ENCODE results near the gene SIPA1L3. TPM values are rescaled to one million over a fixed set of nuclear protein-coding genes. Genes with fewer than 3 reads are reported as not detected.

SIPA1L3 gene
- total and polyA plus RNA-seq, 9 of the 15 experiments (the other 6 are each of a cell fraction or from before 2014, with no cell fraction given), result 0.01 to 6.1 (median 2.5) TPM

DNA sequence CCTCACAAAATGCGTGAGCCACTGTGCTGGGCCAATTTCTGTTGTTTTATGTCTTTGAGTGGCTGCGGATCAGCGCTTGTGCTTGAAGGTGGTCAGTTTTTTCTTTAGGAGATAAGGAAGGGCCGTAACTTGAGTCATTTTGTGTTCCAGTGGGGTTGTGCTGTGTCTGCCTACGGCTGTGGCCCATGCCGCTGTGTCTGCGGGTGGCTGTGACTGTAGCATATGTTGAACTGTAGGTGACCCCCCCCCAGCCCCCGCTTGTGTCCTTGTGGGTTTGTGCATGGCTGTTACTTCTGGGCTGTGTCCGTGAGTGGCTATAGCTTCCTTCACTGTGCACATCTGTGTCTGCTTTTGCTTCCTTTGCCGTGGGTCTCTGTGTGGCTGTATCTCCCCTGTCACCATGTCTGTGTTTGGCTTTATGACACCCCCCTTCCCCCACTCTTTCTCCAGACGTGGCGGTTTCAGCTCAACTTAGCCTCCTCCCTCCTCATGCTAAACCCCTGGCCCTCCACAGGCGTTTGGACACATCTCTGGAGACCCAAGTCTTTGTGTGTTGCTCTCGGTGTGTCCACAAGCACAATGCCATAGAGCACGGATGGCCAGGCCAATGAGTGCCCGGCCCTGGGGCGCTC lies 348.5 kb downstream of the SIPA1L3 start (continued):
- TF ChIP-seq HMBOX1 (IDR thresholded peaks at IDR 0.05) (no peak), TCF7 (IDR thresholded peaks at IDR 0.05; ENCODE audit: borderline replicate concordance) (no peak), GABPB1 (CRISPR knock-in tag; IDR thresholded peaks at IDR 0.05) (no peak), ZFPM2 (CRISPR knock-in tag; IDR thresholded peaks at IDR 0.05) (no peak), ZNF780A (CRISPR knock-in tag; IDR thresholded peaks at IDR 0.05) (no peak), ZBTB7A (IDR thresholded peaks at IDR 0.05; ENCODE audit: borderline replicate concordance, control insufficient read depth, low read depth, low read length) (peak; percentile 47; the same call in 1 of the 2 replicates), EP400 (IDR thresholded peaks at IDR 0.05) (peak; percentile 40), ZNF316 (IDR thresholded peaks at IDR 0.05) (no peak), HMGN3 (IDR thresholded peaks at IDR 0.05; ENCODE audit: borderline replicate concordance, extremely low read depth, insufficient read length, low read depth, low read length) (no peak), SRF (CRISPR knock-in tag; IDR thresholded peaks at IDR 0.05) (no peak), ZNF23 (CRISPR knock-in tag; IDR thresholded peaks at IDR 0.05) (no peak), ZHX1 (conservative IDR thresholded peaks at IDR 0.05; ENCODE audit: low read length) (no peak), ZNF239 (CRISPR knock-in tag; IDR thresholded peaks at IDR 0.05) (no peak), HSF4 (CRISPR knock-in tag; IDR thresholded peaks at IDR 0.05; ENCODE audit: borderline replicate concordance) (no peak), BRD4 (IDR thresholded peaks at IDR 0.05) (no peak), ZNF197 (CRISPR knock-in tag; IDR thresholded peaks at IDR 0.05; ENCODE audit: low read depth) (no peak)
- TF ChIP-seq, protein P1, sequence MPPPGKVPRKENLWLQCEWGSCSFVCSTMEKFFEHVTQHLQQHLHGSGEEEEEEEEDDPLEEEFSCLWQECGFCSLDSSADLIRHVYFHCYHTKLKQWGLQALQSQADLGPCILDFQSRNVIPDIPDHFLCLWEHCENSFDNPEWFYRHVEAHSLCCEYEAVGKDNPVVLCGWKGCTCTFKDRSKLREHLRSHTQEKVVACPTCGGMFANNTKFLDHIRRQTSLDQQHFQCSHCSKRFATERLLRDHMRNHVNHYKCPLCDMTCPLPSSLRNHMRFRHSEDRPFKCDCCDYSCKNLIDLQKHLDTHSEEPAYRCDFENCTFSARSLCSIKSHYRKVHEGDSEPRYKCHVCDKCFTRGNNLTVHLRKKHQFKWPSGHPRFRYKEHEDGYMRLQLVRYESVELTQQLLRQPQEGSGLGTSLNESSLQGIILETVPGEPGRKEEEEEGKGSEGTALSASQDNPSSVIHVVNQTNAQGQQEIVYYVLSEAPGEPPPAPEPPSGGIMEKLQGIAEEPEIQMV (tag; conservative IDR thresholded peaks at IDR 0.05; ENCODE audit: low read depth), result no peak
- TF ChIP-seq, protein P2, sequence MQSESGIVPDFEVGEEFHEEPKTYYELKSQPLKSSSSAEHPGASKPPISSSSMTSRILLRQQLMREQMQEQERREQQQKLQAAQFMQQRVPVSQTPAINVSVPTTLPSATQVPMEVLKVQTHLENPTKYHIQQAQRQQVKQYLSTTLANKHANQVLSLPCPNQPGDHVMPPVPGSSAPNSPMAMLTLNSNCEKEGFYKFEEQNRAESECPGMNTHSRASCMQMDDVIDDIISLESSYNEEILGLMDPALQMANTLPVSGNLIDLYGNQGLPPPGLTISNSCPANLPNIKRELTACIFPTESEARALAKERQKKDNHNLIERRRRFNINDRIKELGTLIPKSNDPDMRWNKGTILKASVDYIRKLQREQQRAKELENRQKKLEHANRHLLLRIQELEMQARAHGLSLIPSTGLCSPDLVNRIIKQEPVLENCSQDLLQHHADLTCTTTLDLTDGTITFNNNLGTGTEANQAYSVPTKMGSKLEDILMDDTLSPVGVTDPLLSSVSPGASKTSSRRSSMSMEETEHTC (IDR thresholded peaks at IDR 0.05), result no peak

All from K562 (cell line).